Psoas muscle (tissue), 8 donors: ENCODE measurements around the gene COX15. TPM values are rescaled to one million over a fixed set of nuclear protein-coding genes. Genes with fewer than 3 reads are reported as not detected.

Source experiments
- ATAC-seq, 4 donors: fragments of 200-7000 bp; cut with Tn5 transposase; one replicate each; pipeline ENCODE4 v1.9.1; 2020; ENCODE audit warnings: moderate library complexity in 3 of 4, mild to moderate bottlenecking in 2 of 4
- DNase-seq, 2 donors: peaks; one replicate each; pipeline ENCODE4 v3.0.0-alpha.2; 2020
- H3K27ac ChIP-seq: fragments of 200-600 bp; one replicate; pipeline ENCODE4 v1.8.0; 2022
- H3K27me3 ChIP-seq, 3 donors: fragments of 200-600 bp in 1 of 3; one replicate each; pipeline versions ENCODE4 v1.6.1 to v1.8.0; 2013 to 2022; ENCODE audit warnings: low read length in 2 of 3, mild to moderate bottlenecking in 2 of 3, moderate library complexity in 1 of 3; ENCODE audit not compliant: insufficient read depth in 3 of 3
- H3K36me3 ChIP-seq, 2 donors: fragments of 200-600 bp in 1 of 2; one replicate each; pipeline versions ENCODE4 v1.6.1 to v1.8.0; 2013 to 2022; ENCODE audit warnings: low read depth in 1 of 2, mild to moderate bottlenecking in 1 of 2, moderate library complexity in 1 of 2; ENCODE audit not compliant: insufficient read depth in 1 of 2
- H3K4me1 ChIP-seq: fragments of 200-600 bp; one replicate; pipeline ENCODE4 v1.8.0; 2022
- H3K4me3 ChIP-seq: fragments of 200-600 bp; one replicate; pipeline ENCODE4 v1.8.0; 2022; ENCODE audit warnings: mild to moderate bottlenecking
- H3K9me3 ChIP-seq: fragments of 200-600 bp; one replicate; pipeline ENCODE4 v1.8.0; 2022
- WGBS, 3 donors: extraction: QIAGEN DNeasy Blood & Tissue Kit; methylation state at CpG; one replicate each; pipeline versions ENCODE4 v1.1.6 to v1.1.7; 2013; 5-methylcytosine and 5-hydroxymethylcytosine counted together
- intact Hi-C, 2 donors: fragments of 100-400 bp; cut with DNase I; formaldehyde crosslinking; loops; one replicate each; pipeline versions ENCODE4 v1.11.0 to v1.14.2; 2022
- polyA plus RNA-seq, 3 donors: library from polyadenylated mRNA; stranded (reverse); fragments of 200-250 nt; gene quantifications; one replicate each; pipeline ENCODE4 v1.2.3, GENCODE V29; 2013
- total RNA-seq, 4 donors: library from RNA; stranded (reverse); fragmentation: NEBNext Ultra II Directional in 2 of 4; extraction: Animal tissue kit (Norgen Biotek cat#: 25700) in 2 of 4; gene quantifications; one replicate each; pipeline versions ENCODE4 v1.2.1 to v1.2.4, GENCODE V29; 2021 to 2023
- TF ChIP-seq, protein P1 (sequence below): fragments of 200-600 bp; IDR thresholded peaks from one replicate; pipeline ENCODE4 v1.8.0; 2022; ENCODE audit warnings: antibody characterized with exemption
- donor health status: healthy with polysubstance abuse.
- donor health status: DM: no; HTN: no; CAD: no; lungs with moderate emphysema.
- donor health status: Bipolar disorder and iron deficiency.
- donor health status: healthy.
- donor health status: DM: yes; HTN: yes; CAD: no.
- donor health status: DM: no; HTN: no; CAD: no.
- donor health status: DM: no; HTN: no; CAD: no.
- donor health status: DM: yes; HTN: yes; CAD: no.

COX15 gene
- total and polyA plus RNA-seq, 7 donors = 12.7 to 59.4 (median 36.2) TPM

DNA sequence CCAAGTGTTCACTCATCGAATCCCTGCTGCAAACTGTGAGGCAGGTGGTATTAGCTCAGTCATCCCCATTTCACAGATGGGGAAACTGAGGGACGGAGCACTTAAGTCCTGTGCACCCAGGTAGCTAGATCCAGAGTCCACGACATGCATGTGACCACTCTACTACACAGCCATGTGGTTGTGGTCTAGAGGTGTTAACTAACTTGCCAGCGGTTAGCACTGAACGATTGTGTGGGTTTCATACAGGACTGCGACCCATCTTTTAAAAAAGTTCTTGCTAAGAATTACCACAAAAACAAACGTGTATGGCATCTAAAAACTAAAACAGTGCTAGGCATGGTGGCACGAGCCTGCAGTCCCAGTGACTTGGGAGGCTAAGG, 34.4 kb upstream of the COX15 start:
- no peaks in the 10 kb centered on the region for H3K9me3 ChIP-seq
- peaks cover 12% of the 10 kb centered on the region for H3K4me1 ChIP-seq
- no peaks in the 10 kb centered on the region for H3K27me3 ChIP-seq
- DNase-seq = no peak
- 71 to 78% (median 73%) methylated on average over 8 of the region's 8 CpGs for WGBS, 3 donors
- intact Hi-C loops = no loop called here
- TF ChIP-seq, protein P1, sequence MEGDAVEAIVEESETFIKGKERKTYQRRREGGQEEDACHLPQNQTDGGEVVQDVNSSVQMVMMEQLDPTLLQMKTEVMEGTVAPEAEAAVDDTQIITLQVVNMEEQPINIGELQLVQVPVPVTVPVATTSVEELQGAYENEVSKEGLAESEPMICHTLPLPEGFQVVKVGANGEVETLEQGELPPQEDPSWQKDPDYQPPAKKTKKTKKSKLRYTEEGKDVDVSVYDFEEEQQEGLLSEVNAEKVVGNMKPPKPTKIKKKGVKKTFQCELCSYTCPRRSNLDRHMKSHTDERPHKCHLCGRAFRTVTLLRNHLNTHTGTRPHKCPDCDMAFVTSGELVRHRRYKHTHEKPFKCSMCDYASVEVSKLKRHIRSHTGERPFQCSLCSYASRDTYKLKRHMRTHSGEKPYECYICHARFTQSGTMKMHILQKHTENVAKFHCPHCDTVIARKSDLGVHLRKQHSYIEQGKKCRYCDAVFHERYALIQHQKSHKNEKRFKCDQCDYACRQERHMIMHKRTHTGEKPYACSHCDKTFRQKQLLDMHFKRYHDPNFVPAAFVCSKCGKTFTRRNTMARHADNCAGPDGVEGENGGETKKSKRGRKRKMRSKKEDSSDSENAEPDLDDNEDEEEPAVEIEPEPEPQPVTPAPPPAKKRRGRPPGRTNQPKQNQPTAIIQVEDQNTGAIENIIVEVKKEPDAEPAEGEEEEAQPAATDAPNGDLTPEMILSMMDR = no peak
- H3K27ac ChIP-seq = no peak overlapping the region
- no peak for ATAC-seq
- no peak overlapping the region for H3K4me3 ChIP-seq
- peaks cover 0 to 17% of the 10 kb centered on the region in 2 donors for H3K36me3 ChIP-seq

DNA sequence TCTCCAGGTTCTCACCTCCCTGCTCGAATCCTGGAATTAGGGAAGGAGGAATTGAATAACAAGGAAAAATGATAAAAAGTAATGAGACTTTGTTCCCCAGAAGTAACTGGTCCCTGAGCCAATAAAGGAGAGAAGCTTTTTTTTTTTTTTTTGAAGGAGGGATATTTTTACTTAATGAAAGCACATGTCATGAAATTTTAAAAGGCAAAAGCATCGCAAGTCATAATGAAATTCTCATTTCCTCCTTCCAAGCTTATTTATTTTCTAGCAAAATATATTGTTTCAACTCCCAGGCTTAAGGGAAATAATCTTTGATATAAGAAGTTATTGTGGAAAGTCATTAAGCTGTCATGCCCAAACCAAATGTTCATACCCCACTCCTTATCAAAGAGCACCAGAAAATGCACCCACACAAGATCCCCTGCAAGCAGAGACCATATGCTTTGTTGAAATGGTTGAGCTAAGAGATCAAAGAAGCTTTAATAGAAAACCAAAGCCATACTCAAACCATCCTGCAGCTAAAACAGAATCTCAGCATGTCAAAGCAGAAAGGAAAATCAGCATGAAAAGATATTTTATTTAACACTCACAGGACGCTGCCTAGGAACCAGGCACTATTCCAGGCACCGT, 33.9 kb upstream of the COX15 start:
- H3K36me3 ChIP-seq = peaks cover 0 to 22% of the 10 kb centered on the region in 2 donors
- DNase-seq (no peak), ATAC-seq (no peak)
- no peak overlapping the region for H3K4me3 ChIP-seq
- no peak overlapping the region for H3K27ac ChIP-seq
- WGBS, 3 donors = 49 to 57% (median 50%) methylated on average over 4 of the region's 4 CpGs
- intact Hi-C loops = no loop called here
- no peaks in the 10 kb centered on the region for H3K9me3 ChIP-seq
- no peaks in the 10 kb centered on the region for H3K27me3 ChIP-seq
- TF ChIP-seq, protein P1 = no peak
- H3K4me1 ChIP-seq = peaks cover 12% of the 10 kb centered on the region

DNA sequence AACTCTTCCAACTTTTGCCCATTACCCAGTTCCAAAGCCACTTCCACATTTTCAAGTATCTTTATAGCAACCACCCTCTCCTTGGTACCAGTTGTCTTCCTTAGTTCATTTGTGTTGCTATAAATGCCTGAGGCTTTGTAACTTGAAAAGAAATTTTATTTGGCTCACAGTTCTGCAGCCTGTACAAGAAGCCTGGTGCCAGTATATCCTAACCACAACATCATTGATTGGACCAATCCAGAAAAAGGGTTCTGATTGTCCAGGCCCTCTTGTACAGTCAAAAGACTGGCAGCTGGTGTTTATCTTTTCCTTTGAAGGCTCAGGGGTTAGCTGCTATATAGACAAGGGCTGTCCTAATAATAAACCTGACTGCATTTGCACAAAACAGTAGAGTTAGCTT, 29.4 kb upstream of the COX15 start:
- H3K36me3 ChIP-seq = peaks cover 7 to 66% of the 10 kb centered on the region in 2 donors
- no peak overlapping the region for H3K4me3 ChIP-seq
- no peaks in the 10 kb centered on the region for H3K9me3 ChIP-seq
- no peaks in the 10 kb centered on the region for H3K27me3 ChIP-seq
- intact Hi-C loops = no loop called here
- peaks cover under 1% of the 10 kb centered on the region for H3K4me1 ChIP-seq
- TF ChIP-seq, protein P1 = no peak
- H3K27ac ChIP-seq = no peak overlapping the region
- no peak for ATAC-seq
- no peak for DNase-seq

DNA sequence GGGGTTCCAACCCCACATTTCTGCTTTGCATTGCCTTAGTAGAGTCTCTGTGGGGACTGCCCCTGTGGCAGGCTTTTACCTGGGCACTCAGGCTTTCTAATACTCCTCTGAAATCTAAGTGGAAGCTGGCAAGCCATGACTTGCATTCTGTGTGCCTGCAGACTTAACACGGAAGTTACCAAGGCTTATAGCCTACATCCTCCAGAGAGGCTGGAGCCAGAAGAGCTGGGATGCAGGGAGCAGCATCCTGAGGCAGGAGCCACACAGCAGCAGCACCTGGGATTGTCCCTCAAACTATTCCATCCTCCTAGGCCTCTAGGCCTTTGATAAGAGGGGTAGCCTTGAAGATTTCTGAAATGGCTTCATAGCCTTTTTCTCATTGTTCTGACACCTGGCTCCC, 28.4 kb upstream of the COX15 start:
- WGBS, 3 donors = 51 to 81% (median 71%) methylated on average over 1 of the region's 1 CpG

More for the DNA sequence above, 28.4 kb upstream of the COX15 start:
- Histone ChIP-seq H3K4me1 (peaks cover 9% of the 10 kb centered on the region), H3K9me3 (no peaks in the 10 kb centered on the region), H3K4me3 (no peak overlapping the region), H3K27ac (peak overlapping the region; percentile 18), H3K27me3 (no peaks in the 10 kb centered on the region), H3K36me3 (peaks cover 9 to 77% of the 10 kb centered on the region in 2 donors)
- TF ChIP-seq, protein P1 = no peak
- ATAC-seq = no peak
- DNase-seq = no peak
- intact Hi-C loops = no loop called here
